Suprapubic skin (tissue), 4 donors: ENCODE data around the gene PDE2A.

Experiments
- EP300 ChIP-seq: sonication (generic); formaldehyde crosslinking; IDR thresholded peaks from one replicate; pipeline ENCODE4 v1.6.1; 2017; ENCODE audit warnings: antibody characterized with exemption
- POLR2A ChIP-seq, 2 donors: fragments of 450-650 bp; IDR thresholded peaks; one replicate each; pipeline ENCODE4 v1.6.1; 2017; ENCODE audit warnings: antibody characterized with exemption in 2 of 2, mild to moderate bottlenecking in 2 of 2, moderate library complexity in 2 of 2
- POLR2AphosphoS5 ChIP-seq, 3 donors: sonication (generic); formaldehyde crosslinking; IDR thresholded peaks; one replicate each; pipeline ENCODE4 v1.6.1; 2017; ENCODE audit warnings: antibody characterized with exemption in 3 of 3
- TF ChIP-seq, protein P1 (sequence below), 2 donors: fragments of 200-600 bp in 1 of 2; fragments of 450-650 bp in 1 of 2; sonication (generic) in 1 of 2; IDR thresholded peaks; one replicate each; pipeline ENCODE4 v1.5.1; 2016 to 2019; ENCODE audit warnings: antibody characterized with exemption in 2 of 2, mild to moderate bottlenecking in 1 of 2, moderate library complexity in 1 of 2

DNA sequence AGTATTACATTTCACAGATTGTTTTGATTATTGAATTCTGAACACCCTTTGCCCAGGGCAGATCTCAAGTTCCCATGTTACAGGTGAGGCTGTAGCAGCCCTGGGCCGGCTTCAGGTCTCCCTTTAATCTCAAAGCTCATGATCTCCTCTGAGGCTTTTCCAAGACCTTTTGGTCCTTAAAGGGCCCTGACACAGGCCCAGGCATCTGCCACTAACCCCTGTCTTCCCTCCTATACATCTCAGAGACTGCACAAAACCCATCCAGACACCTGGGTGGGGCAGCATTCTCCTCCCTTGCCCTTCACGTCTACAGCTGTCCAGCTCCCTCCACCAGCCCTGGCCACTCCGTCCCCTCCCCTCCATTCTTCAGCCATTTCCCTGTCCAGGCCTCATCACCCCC, 37.8 kb downstream of the PDE2A start:
- TF ChIP-seq, protein P1, sequence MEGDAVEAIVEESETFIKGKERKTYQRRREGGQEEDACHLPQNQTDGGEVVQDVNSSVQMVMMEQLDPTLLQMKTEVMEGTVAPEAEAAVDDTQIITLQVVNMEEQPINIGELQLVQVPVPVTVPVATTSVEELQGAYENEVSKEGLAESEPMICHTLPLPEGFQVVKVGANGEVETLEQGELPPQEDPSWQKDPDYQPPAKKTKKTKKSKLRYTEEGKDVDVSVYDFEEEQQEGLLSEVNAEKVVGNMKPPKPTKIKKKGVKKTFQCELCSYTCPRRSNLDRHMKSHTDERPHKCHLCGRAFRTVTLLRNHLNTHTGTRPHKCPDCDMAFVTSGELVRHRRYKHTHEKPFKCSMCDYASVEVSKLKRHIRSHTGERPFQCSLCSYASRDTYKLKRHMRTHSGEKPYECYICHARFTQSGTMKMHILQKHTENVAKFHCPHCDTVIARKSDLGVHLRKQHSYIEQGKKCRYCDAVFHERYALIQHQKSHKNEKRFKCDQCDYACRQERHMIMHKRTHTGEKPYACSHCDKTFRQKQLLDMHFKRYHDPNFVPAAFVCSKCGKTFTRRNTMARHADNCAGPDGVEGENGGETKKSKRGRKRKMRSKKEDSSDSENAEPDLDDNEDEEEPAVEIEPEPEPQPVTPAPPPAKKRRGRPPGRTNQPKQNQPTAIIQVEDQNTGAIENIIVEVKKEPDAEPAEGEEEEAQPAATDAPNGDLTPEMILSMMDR (IDR thresholded peaks at IDR 0.05): no peak
- TF ChIP-seq POLR2A (IDR thresholded peaks at IDR 0.05): no peak
- TF ChIP-seq EP300: no peak
- TF ChIP-seq POLR2AphosphoS5 (IDR thresholded peaks at IDR 0.05): no peak
